ENCODE data around the gene CHRNA3.

Gene CHRNA3

GRCh38 chr15:78661001-78661400 lies 40.2 kb upstream of the CHRNA3 start:
- no peak for TF ChIP-seq CTCF (IDR thresholded peaks at IDR 0.05; ENCODE audit: low read depth, low read length, missing control alignments)
- H3K4me3 ChIP-seq (replicated peaks; ENCODE audit: low read depth, low read length) = no peak overlapping the region
- DNase-seq (ENCODE audit: extremely low read depth, low read depth) = no peak

GRCh38 chr15:78660584-78660983 lies 39.8 kb upstream of the CHRNA3 start:
- DNase-seq (ENCODE audit: extremely low read depth, low read depth) = no peak
- TF ChIP-seq CTCF (IDR thresholded peaks at IDR 0.05; ENCODE audit: low read depth, low read length, missing control alignments) = no peak
- H3K4me3 ChIP-seq (replicated peaks; ENCODE audit: low read depth, low read length) = no peak overlapping the region

GRCh38 chr15:78658823-78659222 lies 38.0 kb upstream of the CHRNA3 start:
- TF ChIP-seq CTCF (IDR thresholded peaks at IDR 0.05; ENCODE audit: low read depth, low read length, missing control alignments) = no peak
- no peak for DNase-seq (ENCODE audit: extremely low read depth, low read depth)

GRCh38 chr15:78654272-78654671 lies 33.5 kb upstream of the CHRNA3 start:
- DNase-seq (ENCODE audit: extremely low read depth, low read depth) = no peak
- no peak for TF ChIP-seq CTCF (IDR thresholded peaks at IDR 0.05; ENCODE audit: low read depth, low read length, missing control alignments)
- H3K4me3 ChIP-seq (replicated peaks; ENCODE audit: low read depth, low read length) = no peak overlapping the region

More at GRCh38 chr15:78658823-78659222, 38.0 kb upstream of the CHRNA3 start:
- H3K4me3 ChIP-seq (replicated peaks; ENCODE audit: low read depth, low read length) = no peak overlapping the region

- no peak for DNase-seq (ENCODE audit: extremely low read depth, low read depth)
- no peak for TF ChIP-seq CTCF (IDR thresholded peaks at IDR 0.05; ENCODE audit: low read depth, low read length, missing control alignments)
- no peak overlapping the region for H3K4me3 ChIP-seq (replicated peaks; ENCODE audit: low read depth, low read length)
Measured at GRCh38 chr15:78651930-78652615, 31.3 kb upstream of the CHRNA3 start.

- H3K4me3 ChIP-seq (replicated peaks; ENCODE audit: low read depth, low read length) = no peak overlapping the region
- TF ChIP-seq CTCF (IDR thresholded peaks at IDR 0.05; ENCODE audit: low read depth, low read length, missing control alignments) = no peak
- DNase-seq (ENCODE audit: extremely low read depth, low read depth) = no peak
Measured at GRCh38 chr15:78651007-78651406, 30.2 kb upstream of the CHRNA3 start.

- no peak overlapping the region for H3K4me3 ChIP-seq (replicated peaks; ENCODE audit: low read depth, low read length)
Measured at GRCh38 chr15:78650022-78650421, 29.2 kb upstream of the CHRNA3 start.

More at GRCh38 chr15:78650022-78650421, 29.2 kb upstream of the CHRNA3 start:
- TF ChIP-seq CTCF (IDR thresholded peaks at IDR 0.05; ENCODE audit: low read depth, low read length, missing control alignments) = no peak
- no peak for DNase-seq (ENCODE audit: extremely low read depth, low read depth)
